ENCODE results near the gene PARD3.
"Not testable (repeated sequence)": the region's sequence is repeated elsewhere in the genome, so short reads cannot be mapped to it uniquely, and the experiment has no call there.

PARD3 gene

GRCh38 chr10:34408956-34409355 is 406.1 kb downstream of the PARD3 start:
- in situ Hi-C loops (cut with MboI; ENCODE audit: low sequenced_read_pairs) = no loop called here

- in situ Hi-C loops (cut with MboI; ENCODE audit: low sequenced_read_pairs) = no loop called here
Observed at GRCh38 chr10:34408381-34408780, 406.7 kb downstream of the PARD3 start.

- in situ Hi-C loops (cut with MboI; ENCODE audit: low sequenced_read_pairs) = no loop called here
Observed at GRCh38 chr10:34407324-34407805, 407.7 kb downstream of the PARD3 start.

- in situ Hi-C loops (cut with MboI; ENCODE audit: low sequenced_read_pairs) = no loop called here
Observed at GRCh38 chr10:34406463-34407323, 408.4 kb downstream of the PARD3 start.

- in situ Hi-C loops (cut with MboI; ENCODE audit: low sequenced_read_pairs) = no loop called here
Observed at GRCh38 chr10:34405611-34406462, 409.3 kb downstream of the PARD3 start.

- in situ Hi-C loops (cut with MboI; ENCODE audit: low sequenced_read_pairs) = no loop called here
Observed at GRCh38 chr10:34403512-34403911, 411.6 kb downstream of the PARD3 start.

- in situ Hi-C loops (cut with MboI; ENCODE audit: low sequenced_read_pairs) = no loop called here
Observed at GRCh38 chr10:34400075-34400474, 415.0 kb downstream of the PARD3 start.

- in situ Hi-C loops (cut with MboI; ENCODE audit: low sequenced_read_pairs) = no loop called here
Observed at GRCh38 chr10:34399013-34399412, 416.1 kb downstream of the PARD3 start.

- in situ Hi-C loops (cut with MboI; ENCODE audit: low sequenced_read_pairs) = no loop called here
Observed at GRCh38 chr10:34397324-34397723, 417.8 kb downstream of the PARD3 start.

GRCh38 chr10:34396663-34397062 is 418.4 kb downstream of the PARD3 start:
- in situ Hi-C loops (cut with MboI; ENCODE audit: low sequenced_read_pairs) = no loop called here

- in situ Hi-C loops (cut with MboI; ENCODE audit: low sequenced_read_pairs) = no loop called here
Observed at GRCh38 chr10:34392641-34393170, 422.4 kb downstream of the PARD3 start.

GRCh38 chr10:34391168-34391567 is 423.9 kb downstream of the PARD3 start:
- in situ Hi-C loops (cut with MboI; ENCODE audit: low sequenced_read_pairs) = not testable (repeated sequence)

- in situ Hi-C loops (cut with MboI; ENCODE audit: low sequenced_read_pairs) = no loop called here
Observed at GRCh38 chr10:34389801-34390200, 425.3 kb downstream of the PARD3 start.

GRCh38 chr10:34386921-34387320 is 428.2 kb downstream of the PARD3 start:
- in situ Hi-C loops (cut with MboI; ENCODE audit: low sequenced_read_pairs) = no loop called here

GRCh38 chr10:34384372-34384771 is 430.7 kb downstream of the PARD3 start:
- in situ Hi-C loops (cut with MboI; ENCODE audit: low sequenced_read_pairs) = no loop called here

GRCh38 chr10:34382626-34383025 is 432.5 kb downstream of the PARD3 start:
- in situ Hi-C loops (cut with MboI; ENCODE audit: low sequenced_read_pairs) = no loop called here

GRCh38 chr10:34380856-34381255 is 434.2 kb downstream of the PARD3 start:
- in situ Hi-C loops (cut with MboI; ENCODE audit: low sequenced_read_pairs) = no loop called here

- in situ Hi-C loops (cut with MboI; ENCODE audit: low sequenced_read_pairs) = no loop called here
Observed at GRCh38 chr10:34378297-34378696, 436.8 kb downstream of the PARD3 start.

- in situ Hi-C loops (cut with MboI; ENCODE audit: low sequenced_read_pairs) = no loop called here
Observed at GRCh38 chr10:34377833-34378232, 437.3 kb downstream of the PARD3 start.

GRCh38 chr10:34374356-34375045 is 440.6 kb downstream of the PARD3 start:
- in situ Hi-C loops (cut with MboI; ENCODE audit: low sequenced_read_pairs) = no loop called here

- in situ Hi-C loops (cut with MboI; ENCODE audit: low sequenced_read_pairs) = no loop called here
Observed at GRCh38 chr10:34373211-34373610, 441.9 kb downstream of the PARD3 start.
